Tongue (tissue), 2 donors: ENCODE measurements around the gene BIRC2. TPM values are rescaled to one million over a fixed set of nuclear protein-coding genes. Genes with fewer than 3 reads are reported as not detected.

ENCODE experiments used
- small RNA-seq: library from RNA; depleted of rRNA; stranded (forward); fragments of <200 nt; gene quantifications from one replicate; pipeline ENCODE3, GENCODE V24; 2014; ENCODE audit warnings: low replicate concordance
- total RNA-seq: library from RNA; depleted of rRNA; stranded (reverse); fragments of >200 nt; gene quantifications from one replicate; pipeline ENCODE4 v1.2.3, GENCODE V29; 2014

Gene BIRC2
- total RNA-seq, 1 donor from 2014 or later, result 71.7 TPM

Small RNAs within 50 kb of the gene (small RNA-seq; reads per million reads assigned to genes)
- gene AP000942.3 (not detected), gene AP000942.4 (not detected), gene RNU6-952P (not detected)

Other genes with a start within 250 kb of the BIRC2 start
- gene YAP1, start 236.8 kb upstream of the BIRC2 start, total RNA-seq, result 113 TPM
- gene BIRC3, start 29.7 kb upstream of the BIRC2 start, total RNA-seq, result 4.9 TPM
- gene TMEM123, start 105.6 kb downstream of the BIRC2 start, total RNA-seq, result 156 TPM
- gene MMP7, start 183.5 kb downstream of the BIRC2 start, total RNA-seq, result 9.5 TPM